ENCODE measurements around the gene CLIP2.

CLIP2 gene

DNA sequence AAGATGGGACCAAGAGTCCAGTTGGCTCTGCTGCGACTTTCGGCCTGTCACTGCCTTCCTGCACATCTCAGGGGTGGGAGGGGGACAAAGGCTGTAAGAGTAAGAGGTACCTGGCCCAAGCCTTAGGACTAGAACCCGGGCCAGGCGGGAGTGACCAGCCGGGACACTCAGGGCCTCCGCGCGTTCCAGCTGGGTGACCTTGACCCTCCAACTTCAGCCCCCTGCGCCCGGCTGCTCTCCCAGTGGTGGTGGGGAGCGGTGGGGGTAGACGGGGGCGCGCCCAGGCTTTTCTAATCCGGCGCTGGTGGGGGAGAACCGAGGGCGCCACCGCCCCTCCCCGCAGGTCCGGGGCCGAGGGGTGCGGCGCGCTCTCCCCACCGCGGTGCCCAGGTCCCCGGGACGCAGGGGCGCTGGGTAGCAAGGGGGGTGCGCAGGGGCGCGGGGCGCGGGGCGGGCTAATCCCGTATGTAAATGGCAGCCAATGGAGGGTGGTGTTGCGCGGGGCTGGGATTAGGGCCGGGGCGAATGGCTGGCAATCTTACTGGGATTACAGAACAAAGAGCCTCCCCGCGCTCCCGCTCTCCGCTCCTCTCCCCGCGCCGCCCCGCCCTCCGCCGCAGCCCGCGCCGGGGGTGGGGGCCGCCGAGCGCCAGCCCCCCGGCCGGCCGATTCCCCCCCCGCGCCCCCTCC is 164.3 kb downstream of the CLIP2 start, which contains the start of gene GTF2IRD1 (continued):
- peak; percentile 26; the same call in 1 of the 2 replicates for TF ChIP-seq SP7 (tag by site-specific recombination; IDR thresholded peaks at IDR 0.05)
- peak; percentile 68 for TF ChIP-seq ZNF341 (tag by site-specific recombination; IDR thresholded peaks at IDR 0.05; ENCODE audit: low read depth)
- no peak for TF ChIP-seq ZNF473 (tag by site-specific recombination; IDR thresholded peaks at IDR 0.05)
- peak; percentile 77 for TF ChIP-seq ZXDB (tag by site-specific recombination; IDR thresholded peaks at IDR 0.05)
- TF ChIP-seq ZNF529 (tag by site-specific recombination; IDR thresholded peaks at IDR 0.05; ENCODE audit: insufficient replicate concordance): no peak
- TF ChIP-seq GLIS2 (tag by site-specific recombination; IDR thresholded peaks at IDR 0.05): peak; percentile 48
- peak; percentile 69 for TF ChIP-seq ZBTB8A (tag by site-specific recombination; IDR thresholded peaks at IDR 0.05)
- peak; percentile 35; the same call in 1 of the 2 replicates for TF ChIP-seq TCF7L2 (IDR thresholded peaks at IDR 0.05; ENCODE audit: borderline replicate concordance, low read depth, low read length)
- TF ChIP-seq ZNF777 (tag by site-specific recombination; IDR thresholded peaks at IDR 0.05; ENCODE audit: borderline replicate concordance): no peak
- TF ChIP-seq, protein P1, sequence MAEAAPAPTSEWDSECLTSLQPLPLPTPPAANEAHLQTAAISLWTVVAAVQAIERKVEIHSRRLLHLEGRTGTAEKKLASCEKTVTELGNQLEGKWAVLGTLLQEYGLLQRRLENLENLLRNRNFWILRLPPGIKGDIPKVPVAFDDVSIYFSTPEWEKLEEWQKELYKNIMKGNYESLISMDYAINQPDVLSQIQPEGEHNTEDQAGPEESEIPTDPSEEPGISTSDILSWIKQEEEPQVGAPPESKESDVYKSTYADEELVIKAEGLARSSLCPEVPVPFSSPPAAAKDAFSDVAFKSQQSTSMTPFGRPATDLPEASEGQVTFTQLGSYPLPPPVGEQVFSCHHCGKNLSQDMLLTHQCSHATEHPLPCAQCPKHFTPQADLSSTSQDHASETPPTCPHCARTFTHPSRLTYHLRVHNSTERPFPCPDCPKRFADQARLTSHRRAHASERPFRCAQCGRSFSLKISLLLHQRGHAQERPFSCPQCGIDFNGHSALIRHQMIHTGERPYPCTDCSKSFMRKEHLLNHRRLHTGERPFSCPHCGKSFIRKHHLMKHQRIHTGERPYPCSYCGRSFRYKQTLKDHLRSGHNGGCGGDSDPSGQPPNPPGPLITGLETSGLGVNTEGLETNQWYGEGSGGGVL (tag by site-specific recombination; IDR thresholded peaks at IDR 0.05): peak; percentile 68
- peak; percentile 14; the same call in 1 of the 2 replicates for TF ChIP-seq KLF8 (tag by site-specific recombination; IDR thresholded peaks at IDR 0.05)
- TF ChIP-seq, protein P2, sequence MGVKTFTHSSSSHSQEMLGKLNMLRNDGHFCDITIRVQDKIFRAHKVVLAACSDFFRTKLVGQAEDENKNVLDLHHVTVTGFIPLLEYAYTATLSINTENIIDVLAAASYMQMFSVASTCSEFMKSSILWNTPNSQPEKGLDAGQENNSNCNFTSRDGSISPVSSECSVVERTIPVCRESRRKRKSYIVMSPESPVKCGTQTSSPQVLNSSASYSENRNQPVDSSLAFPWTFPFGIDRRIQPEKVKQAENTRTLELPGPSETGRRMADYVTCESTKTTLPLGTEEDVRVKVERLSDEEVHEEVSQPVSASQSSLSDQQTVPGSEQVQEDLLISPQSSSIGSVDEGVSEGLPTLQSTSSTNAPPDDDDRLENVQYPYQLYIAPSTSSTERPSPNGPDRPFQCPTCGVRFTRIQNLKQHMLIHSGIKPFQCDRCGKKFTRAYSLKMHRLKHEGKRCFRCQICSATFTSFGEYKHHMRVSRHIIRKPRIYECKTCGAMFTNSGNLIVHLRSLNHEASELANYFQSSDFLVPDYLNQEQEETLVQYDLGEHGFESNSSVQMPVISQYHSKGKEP (tag by site-specific recombination; IDR thresholded peaks at IDR 0.05): no peak

DNA sequence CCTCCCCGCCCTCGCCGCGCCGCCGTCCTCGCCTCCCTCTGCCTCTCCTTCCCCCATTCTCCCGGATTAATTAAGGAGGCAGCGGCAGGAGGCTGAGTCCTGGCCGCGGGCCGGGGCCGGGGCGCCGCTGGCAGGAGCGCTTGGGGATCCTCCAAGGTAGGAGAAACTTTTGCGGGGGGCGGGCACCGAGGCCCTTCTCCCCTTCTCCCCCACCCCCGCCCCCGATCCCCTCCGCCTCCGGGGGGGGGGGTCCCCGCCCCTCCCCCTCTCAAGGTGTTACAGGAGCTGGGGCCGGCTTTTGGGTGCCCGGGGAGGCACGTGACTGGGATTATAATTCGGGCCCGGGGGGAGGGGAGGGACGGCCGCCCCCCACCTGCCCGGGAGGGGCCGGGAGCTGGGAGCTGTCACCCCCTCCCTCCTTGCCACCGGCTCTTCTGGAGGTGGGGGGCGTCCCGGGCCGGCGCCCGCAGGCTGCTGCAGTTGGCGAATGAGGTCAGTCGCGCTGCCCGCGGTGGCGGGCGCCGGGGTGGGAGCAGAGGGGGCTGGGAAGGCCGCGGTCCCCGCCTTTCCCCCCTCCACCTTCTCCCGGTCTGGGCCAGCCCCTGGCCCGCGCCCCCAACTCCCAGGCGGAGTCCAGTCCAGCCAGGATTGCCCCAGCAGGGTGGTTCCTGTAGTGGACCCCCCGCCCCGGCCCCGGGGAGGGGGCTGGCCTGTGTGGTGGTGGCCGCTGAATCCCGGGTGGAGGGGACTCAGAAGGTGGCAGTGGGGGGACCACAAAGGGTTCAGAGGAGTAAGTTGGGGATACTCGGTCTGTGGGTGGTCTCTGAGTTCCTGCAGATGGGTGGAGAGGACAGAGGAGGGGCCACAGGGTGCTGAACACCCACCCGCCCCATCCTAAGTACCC is 165.1 kb downstream of the CLIP2 start:
- Histone ChIP-seq H3K4me3 (ENCODE audit: low read depth, low read length) (peak overlapping the region; percentile 66), H3K36me3 (ENCODE audit: control insufficient read depth in 2 of 2, insufficient read depth in 1 of 2, low read length in 2 of 2) (no peaks in the 10 kb centered on the region), H3K27ac (ENCODE audit: extremely low read depth, low read depth, low read length) (peak overlapping the region; percentile 70; the same call in 1 of the 2 replicates), H3K4me1 (ENCODE audit: control insufficient read depth, insufficient read depth, low read length) (peaks cover 6% of the 10 kb centered on the region), H3K9me3 (ENCODE audit: control insufficient read depth, insufficient read depth, low read depth, low read length) (no peaks in the 10 kb centered on the region)
- POLR2A ChIA-PET: interaction anchor here (1.0 kb wide), 1 partner anchor 21 kb away, joined by 3 read pairs; no protein-coding TSS in a partner anchor
- CTCF ChIA-PET: no interaction called here
- TF ChIP-seq, protein P3, sequence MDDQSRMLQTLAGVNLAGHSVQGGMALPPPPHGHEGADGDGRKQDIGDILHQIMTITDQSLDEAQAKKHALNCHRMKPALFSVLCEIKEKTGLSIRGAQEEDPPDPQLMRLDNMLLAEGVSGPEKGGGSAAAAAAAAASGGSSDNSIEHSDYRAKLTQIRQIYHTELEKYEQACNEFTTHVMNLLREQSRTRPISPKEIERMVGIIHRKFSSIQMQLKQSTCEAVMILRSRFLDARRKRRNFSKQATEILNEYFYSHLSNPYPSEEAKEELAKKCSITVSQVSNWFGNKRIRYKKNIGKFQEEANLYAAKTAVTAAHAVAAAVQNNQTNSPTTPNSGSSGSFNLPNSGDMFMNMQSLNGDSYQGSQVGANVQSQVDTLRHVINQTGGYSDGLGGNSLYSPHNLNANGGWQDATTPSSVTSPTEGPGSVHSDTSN (CRISPR knock-in tag; IDR thresholded peaks at IDR 0.05): no peak
- TF ChIP-seq ZNF76 (tag by site-specific recombination; IDR thresholded peaks at IDR 0.05; ENCODE audit: borderline replicate concordance, low read depth): peak; percentile 40; the same call in 1 of the 2 replicates
- TF ChIP-seq ZBTB17 (tag by site-specific recombination; IDR thresholded peaks at IDR 0.05): no peak
- no peak for TF ChIP-seq ZNF837 (tag by site-specific recombination; IDR thresholded peaks at IDR 0.05)
- TF ChIP-seq ZNF202 (tag by site-specific recombination; IDR thresholded peaks at IDR 0.05; ENCODE audit: borderline replicate concordance): no peak
- TF ChIP-seq ZNF544 (tag by site-specific recombination; IDR thresholded peaks at IDR 0.05): no peak
- TF ChIP-seq, protein P4, sequence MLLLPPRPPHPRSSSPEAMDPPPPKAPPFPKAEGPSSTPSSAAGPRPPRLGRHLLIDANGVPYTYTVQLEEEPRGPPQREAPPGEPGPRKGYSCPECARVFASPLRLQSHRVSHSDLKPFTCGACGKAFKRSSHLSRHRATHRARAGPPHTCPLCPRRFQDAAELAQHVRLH (tag by site-specific recombination; IDR thresholded peaks at IDR 0.05): no peak
- TF ChIP-seq, protein P5, sequence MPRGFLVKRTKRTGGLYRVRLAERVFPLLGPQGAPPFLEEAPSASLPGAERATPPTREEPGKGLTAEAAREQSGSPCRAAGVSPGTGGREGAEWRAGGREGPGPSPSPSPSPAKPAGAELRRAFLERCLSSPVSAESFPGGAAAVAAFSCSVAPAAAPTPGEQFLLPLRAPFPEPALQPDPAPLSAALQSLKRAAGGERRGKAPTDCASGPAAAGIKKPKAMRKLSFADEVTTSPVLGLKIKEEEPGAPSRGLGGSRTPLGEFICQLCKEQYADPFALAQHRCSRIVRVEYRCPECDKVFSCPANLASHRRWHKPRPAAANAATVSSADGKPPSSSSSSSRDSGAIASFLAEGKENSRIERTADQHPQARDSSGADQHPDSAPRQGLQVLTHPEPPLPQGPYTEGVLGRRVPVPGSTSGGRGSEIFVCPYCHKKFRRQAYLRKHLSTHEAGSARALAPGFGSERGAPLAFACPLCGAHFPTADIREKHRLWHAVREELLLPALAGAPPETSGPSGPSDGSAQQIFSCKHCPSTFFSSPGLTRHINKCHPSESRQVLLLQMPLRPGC (tag by site-specific recombination; IDR thresholded peaks at IDR 0.05): no peak
- TF ChIP-seq ZNF624 (tag by site-specific recombination; IDR thresholded peaks at IDR 0.05): no peak
- TF ChIP-seq ZNF248 (tag by site-specific recombination; IDR thresholded peaks at IDR 0.05): no peak
- TF ChIP-seq, protein P6, sequence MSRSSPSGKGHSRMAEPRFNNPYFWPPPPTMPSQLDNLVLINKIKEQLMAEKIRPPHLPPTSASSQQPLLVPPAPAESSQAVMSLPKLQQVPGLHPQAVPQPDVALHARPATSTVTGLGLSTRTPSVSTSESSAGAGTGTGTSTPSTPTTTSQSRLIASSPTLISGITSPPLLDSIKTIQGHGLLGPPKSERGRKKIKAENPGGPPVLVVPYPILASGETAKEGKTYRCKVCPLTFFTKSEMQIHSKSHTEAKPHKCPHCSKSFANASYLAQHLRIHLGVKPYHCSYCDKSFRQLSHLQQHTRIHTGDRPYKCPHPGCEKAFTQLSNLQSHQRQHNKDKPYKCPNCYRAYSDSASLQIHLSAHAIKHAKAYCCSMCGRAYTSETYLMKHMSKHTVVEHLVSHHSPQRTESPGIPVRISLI (tag by site-specific recombination; IDR thresholded peaks at IDR 0.05): no peak
- TF ChIP-seq ZNF223 (tag by site-specific recombination; IDR thresholded peaks at IDR 0.05): no peak
- no peak for TF ChIP-seq ZNF600 (tag by site-specific recombination; IDR thresholded peaks at IDR 0.05)
- no peak for TF ChIP-seq ZNF266 (tag by site-specific recombination; IDR thresholded peaks at IDR 0.05; ENCODE audit: low read depth)
- no peak for TF ChIP-seq ZNF274 (IDR thresholded peaks at IDR 0.05; ENCODE audit: low read length)
- no peak for TF ChIP-seq ZNF274 (tag by site-specific recombination; IDR thresholded peaks at IDR 0.05; ENCODE audit: borderline replicate concordance)

All from HEK293 (cell line).